Measurements from ENCODE around the gene IFT88.
A peak's percentile ranks its signal among the peaks of the same experiment; 100 is the strongest.

The IFT88 gene

GRCh38 chr13:20714161-20714560 is 147.2 kb downstream of the IFT88 start:
- H3K4me3 ChIP-seq (ENCODE audit: low read depth, low read length), result no peak overlapping the region

- no peak overlapping the region for H3K4me3 ChIP-seq (ENCODE audit: low read depth, low read length)
Measured at GRCh38 chr13:20714563-20715329, 147.8 kb downstream of the IFT88 start.

GRCh38 chr13:20715330-20715712 is 148.4 kb downstream of the IFT88 start:
- no peak overlapping the region for H3K4me3 ChIP-seq (ENCODE audit: low read depth, low read length)

GRCh38 chr13:20716951-20717350 is 150.0 kb downstream of the IFT88 start:
- no peak overlapping the region for H3K4me3 ChIP-seq (ENCODE audit: low read depth, low read length)

GRCh38 chr13:20717581-20718542 is 150.9 kb downstream of the IFT88 start:
- no peak overlapping the region for H3K4me3 ChIP-seq (ENCODE audit: low read depth, low read length)

- H3K4me3 ChIP-seq (ENCODE audit: low read depth, low read length), result no peak overlapping the region
Measured at GRCh38 chr13:20718958-20719566, 152.1 kb downstream of the IFT88 start.

- H3K4me3 ChIP-seq (ENCODE audit: low read depth, low read length), result no peak overlapping the region
Measured at GRCh38 chr13:20719783-20720182, 152.8 kb downstream of the IFT88 start.

- no peak overlapping the region for H3K4me3 ChIP-seq (ENCODE audit: low read depth, low read length)
Measured at GRCh38 chr13:20720499-20720898, 153.5 kb downstream of the IFT88 start.

- no peak overlapping the region for H3K4me3 ChIP-seq (ENCODE audit: low read depth, low read length)
Measured at GRCh38 chr13:20721058-20721453, 154.1 kb downstream of the IFT88 start.

- H3K4me3 ChIP-seq (ENCODE audit: low read depth, low read length), result peak overlapping the region; percentile 35
Measured at GRCh38 chr13:20721454-20722357, 154.7 kb downstream of the IFT88 start.

- H3K4me3 ChIP-seq (ENCODE audit: low read depth, low read length), result no peak overlapping the region
Measured at GRCh38 chr13:20727856-20728255, 160.9 kb downstream of the IFT88 start.

- H3K4me3 ChIP-seq (ENCODE audit: low read depth, low read length), result no peak overlapping the region
Measured at GRCh38 chr13:20728579-20729311, 161.8 kb downstream of the IFT88 start.

GRCh38 chr13:20729633-20730585 is 163.0 kb downstream of the IFT88 start:
- no peak overlapping the region for H3K4me3 ChIP-seq (ENCODE audit: low read depth, low read length)

GRCh38 chr13:20738616-20739015 is 171.7 kb downstream of the IFT88 start:
- no peak overlapping the region for H3K4me3 ChIP-seq (ENCODE audit: low read depth, low read length)

GRCh38 chr13:20740021-20740420 is 173.1 kb downstream of the IFT88 start:
- no peak overlapping the region for H3K4me3 ChIP-seq (ENCODE audit: low read depth, low read length)
